Stimulated activated naive CD4-positive, alpha-beta T cell (primary cell): ENCODE results near the gene FRY.

Source experiments
- DNase-seq, 6 experiments: peaks; one replicate each; lab custom pipeline; 2025; lab: John Stamatoyannopoulos, UW

FRY gene

DNA sequence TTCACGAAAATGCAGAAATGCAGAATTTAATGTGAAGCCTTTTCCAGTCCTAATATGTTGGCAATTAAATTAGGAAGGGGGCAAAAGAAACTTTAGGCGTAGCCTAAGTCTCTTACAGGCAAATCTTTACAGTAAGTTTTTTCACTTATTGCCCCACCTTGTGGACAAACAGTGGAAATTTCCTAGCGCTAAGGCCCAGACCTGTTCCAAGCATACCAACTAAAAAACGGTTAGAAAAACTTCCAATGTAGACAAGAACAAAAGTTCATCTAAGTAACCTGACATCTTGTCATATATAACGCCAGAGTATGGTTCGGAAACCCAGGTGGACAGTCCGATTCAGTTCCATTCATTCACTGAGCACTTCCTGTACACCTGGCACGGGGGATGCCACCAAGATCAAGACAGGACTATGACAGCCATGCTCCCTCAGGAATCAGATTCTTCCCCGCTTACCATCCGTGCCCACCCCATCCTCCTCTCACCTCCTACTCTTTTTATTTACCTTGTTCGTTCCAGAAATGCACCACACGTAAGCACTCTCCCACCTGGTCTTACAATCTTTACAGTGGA is 278.6 kb downstream of the FRY start:
- peak in 3 of 6 experiments; percentile 28 to 60 (median 53) for DNase-seq

DNA sequence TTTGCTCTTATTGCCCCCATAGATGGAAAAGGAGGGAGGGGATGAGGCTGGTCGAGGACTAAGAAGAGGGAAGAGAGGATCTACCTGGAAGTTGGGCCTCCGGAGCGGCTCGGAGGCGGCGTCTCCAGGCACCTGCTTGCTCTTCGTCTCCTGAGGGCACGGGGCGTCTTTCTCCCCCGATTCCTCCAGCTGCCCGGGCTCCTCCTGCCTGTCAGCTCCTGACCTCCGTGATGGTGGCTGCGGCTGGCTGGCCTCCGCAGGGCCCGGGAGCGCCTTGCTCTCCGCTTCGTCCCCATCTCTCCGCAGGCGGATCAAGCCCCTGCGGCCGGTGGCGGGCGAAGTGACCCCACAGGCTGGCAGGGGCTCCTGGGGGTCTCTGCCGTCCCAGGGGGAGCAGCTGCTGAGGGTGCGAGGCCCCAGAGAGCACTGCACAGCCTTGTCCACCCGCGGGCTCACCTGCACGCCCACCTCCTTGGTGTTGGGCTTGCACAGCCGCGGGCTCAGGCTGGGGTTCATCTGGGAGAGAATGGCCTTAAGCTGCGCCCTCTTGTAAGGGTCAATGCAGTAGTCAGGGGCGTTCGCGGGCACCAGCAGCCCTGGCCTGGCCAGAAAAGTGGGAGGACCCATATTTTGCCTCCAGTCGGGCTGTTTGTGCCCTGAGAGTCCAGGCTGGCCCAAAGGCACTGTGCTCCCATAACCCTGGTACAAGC is 279.8 kb downstream of the FRY start:
- no peak for DNase-seq

DNA sequence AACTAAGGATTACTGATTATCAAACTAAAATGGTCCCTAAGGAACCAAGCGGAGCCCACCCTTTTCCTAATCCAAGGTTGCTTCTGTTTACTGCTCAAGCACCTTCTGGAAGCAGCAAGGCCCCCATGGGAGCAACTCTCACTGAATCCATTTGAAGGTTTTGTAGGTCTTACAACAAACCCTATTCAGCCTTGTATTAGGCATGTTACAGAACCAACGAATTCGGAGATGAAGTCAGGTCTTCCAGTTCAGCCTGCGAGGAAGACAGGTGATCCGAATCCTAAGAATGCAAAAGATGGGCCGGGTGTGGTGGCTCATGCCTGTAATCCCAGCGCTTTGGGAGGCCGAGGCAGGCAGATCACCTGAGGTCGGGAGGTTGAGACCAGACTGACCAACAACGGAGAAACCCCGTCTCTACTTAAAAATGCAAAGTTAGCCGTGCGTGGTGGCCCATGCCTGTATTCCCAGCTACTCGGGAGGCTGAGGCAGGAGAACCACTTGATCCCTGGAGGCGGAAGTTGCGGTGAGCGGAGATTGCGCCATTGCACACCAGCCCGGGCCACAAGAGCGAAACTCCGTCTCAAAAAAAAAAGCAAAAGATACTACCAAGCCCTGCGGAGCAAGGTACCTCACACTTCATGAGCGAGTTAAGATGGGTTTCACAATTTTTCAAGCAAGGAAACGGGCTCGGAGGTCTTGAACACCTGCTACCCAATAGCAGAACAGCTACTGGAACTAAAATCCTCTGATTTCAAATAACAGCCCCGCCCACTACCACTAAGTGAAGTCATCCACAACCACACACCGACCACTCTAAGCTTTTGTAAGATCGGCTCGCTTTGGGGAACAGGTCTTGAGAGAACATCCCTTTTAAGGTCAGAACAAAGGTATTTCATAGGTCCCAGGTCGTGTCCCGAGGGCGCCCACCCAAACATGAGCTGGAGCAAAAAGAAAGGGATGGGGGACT is 283.0 kb downstream of the FRY start:
- peak in 4 of 6 experiments; percentile 26 to 77 (median 50) for DNase-seq

DNA sequence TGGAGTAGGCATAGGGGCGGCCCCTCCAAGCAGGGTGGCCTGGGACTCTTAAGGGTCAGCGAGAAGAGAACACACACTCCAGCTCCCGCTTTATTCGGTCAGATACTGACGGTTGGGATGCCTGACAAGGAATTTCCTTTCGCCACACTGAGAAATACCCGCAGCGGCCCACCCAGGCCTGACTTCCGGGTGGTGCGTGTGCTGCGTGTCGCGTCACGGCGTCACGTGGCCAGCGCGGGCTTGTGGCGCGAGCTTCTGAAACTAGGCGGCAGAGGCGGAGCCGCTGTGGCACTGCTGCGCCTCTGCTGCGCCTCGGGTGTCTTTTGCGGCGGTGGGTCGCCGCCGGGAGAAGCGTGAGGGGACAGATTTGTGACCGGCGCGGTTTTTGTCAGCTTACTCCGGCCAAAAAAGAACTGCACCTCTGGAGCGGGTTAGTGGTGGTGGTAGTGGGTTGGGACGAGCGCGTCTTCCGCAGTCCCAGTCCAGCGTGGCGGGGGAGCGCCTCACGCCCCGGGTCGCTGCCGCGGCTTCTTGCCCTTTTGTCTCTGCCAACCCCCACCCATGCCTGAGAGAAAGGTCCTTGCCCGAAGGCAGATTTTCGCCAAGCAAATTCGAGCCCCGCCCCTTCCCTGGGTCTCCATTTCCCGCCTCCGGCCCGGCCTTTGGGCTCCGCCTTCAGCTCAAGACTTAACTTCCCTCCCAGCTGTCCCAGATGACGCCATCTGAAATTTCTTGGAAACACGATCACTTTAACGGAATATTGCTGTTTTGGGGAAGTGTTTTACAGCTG is 283.9 kb downstream of the FRY start, which contains the start of the genes BRCA2 and ZAR1L:
Gene BRCA2, plus strand, starts transcription at position 271 of the 790 bp plus-strand sequence. CDS start 953 bp downstream, outside the sequence.
Gene ZAR1L, minus strand, starts transcription at position 126 of the 790 bp plus-strand sequence. CDS start 3,438 bp downstream, outside the sequence.
- DNase-seq, result peak; percentile 76 to 87 (median 82)

DNA sequence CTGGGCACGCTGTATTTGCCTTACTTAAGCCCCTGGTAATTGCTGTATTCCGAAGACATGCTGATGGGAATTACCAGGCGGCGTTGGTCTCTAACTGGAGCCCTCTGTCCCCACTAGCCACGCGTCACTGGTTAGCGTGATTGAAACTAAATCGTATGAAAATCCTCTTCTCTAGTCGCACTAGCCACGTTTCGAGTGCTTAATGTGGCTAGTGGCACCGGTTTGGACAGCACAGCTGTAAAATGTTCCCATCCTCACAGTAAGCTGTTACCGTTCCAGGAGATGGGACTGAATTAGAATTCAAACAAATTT is 284.4 kb downstream of the FRY start:
- peak in 1 of 6 experiments; percentile 20 for DNase-seq

DNA sequence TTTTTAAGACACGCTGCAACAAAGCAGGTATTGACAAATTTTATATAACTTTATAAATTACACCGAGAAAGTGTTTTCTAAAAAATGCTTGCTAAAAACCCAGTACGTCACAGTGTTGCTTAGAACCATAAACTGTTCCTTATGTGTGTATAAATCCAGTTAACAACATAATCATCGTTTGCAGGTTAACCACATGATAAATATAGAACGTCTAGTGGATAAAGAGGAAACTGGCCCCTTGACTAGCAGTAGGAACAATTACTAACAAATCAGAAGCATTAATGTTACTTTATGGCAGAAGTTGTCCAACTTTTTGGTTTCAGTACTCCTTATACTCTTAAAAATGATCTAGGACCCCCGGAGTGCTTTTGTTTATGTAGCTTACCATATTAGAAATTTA is 284.9 kb downstream of the FRY start:
- no peak for DNase-seq

DNA sequence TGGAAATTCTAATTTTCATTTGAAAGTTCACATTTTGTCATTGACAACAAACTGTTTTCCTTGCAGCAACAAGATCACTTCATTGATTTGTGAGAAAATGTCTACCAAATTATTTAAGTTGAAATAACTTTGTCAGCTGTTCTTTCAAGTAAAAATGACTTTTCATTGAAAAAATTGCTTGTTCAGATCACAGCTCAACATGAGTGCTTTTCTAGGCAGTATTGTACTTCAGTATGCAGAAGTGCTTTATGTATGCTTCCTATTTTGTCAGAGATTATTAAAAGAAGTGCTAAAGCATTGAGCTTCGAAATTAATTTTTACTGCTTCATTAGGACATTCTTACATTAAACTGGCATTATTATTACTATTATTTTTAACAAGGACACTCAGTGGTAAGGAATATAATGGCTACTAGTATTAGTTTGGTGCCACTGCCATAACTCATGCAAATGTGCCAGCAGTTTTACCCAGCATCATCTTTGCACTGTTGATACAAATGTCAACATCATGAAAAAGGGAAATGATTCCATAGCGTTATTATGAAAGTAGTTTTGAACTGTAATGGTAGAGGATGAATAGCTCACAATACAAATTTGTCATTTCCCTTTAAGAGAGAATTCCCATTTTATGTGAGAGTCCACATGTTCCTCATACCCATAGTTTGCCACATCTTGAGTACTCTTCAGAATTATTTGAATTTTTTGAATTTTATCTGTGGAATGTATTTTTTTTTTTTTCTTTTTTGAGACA is 286.3 kb downstream of the FRY start:
- no peak for DNase-seq

DNA sequence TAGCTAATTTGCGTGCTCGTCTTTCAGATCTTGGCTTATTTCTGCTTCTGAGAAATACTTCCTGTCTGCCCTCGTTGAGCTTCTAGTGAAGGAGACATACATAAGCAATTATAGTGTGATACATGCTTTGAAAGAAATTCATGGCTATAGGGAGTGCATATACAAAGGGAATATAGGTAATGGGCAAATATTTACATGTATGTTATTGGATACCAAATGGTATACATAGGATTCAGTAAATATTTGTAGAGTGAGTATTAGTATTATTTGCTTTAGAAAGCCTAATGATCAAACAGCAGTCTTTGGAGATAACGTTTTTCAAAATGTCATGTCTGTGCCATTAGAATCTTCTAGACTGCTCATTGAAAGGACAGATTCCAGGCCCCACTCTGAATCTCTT is 289.0 kb downstream of the FRY start:
- DNase-seq, result no peak

DNA sequence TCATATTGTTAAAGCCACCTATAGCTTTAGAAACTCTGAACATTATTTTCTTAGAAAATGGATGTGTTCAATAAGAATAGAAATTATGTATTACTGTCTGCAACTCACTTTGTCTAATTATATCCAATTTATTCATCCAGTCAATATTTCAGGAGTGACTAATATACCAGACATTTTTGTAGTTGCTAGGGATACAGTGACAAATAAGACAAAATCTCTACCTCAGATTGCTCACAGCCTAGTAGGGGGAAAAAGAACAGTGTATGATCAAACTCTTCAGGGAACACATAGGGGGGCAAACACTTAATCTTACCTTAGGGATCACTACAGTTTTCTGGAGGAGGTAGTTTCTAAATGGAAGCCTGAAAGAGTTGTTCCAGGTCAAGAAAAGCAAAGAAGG is 292.3 kb downstream of the FRY start:
- DNase-seq, result peak in 2 of 6 experiments; percentile 3 to 28

DNA sequence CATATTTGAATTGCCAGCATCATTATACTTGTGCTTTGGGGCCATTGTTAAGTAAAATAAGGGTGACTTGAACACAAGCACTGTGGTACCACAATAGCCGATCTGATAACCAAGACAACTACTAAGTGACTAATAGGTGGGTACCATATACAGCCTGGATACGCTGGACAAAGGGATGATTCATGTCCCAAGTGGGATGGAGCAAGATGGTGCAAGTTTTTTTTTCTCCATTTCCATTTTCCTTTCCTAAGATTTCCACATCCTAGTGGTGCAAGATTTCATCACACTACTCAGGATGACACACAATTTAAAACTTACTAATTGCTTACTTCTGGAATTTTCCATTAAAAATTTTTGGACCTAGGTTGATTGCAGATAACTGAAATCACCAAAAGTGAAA is 298.9 kb downstream of the FRY start:
- no peak for DNase-seq

DNA sequence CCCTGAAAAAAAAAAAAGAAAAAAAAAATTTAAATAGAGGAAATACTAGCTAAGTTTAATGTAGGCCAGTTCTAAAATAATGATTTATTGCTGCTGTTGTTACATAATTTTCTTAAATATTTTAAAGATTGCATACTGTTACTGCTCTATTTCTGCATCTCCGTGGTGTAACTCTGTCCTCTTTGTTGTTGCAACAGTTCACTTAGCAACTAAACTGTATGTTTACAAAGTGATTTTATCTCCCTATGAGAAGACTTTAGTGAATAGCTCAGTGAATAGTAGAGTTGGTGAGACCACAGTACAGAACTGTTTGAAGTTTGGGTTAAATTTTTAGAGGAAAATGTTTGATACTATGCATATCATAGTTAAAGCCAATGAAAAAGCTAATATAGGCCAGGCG is 303.1 kb downstream of the FRY start:
- no peak for DNase-seq

DNA sequence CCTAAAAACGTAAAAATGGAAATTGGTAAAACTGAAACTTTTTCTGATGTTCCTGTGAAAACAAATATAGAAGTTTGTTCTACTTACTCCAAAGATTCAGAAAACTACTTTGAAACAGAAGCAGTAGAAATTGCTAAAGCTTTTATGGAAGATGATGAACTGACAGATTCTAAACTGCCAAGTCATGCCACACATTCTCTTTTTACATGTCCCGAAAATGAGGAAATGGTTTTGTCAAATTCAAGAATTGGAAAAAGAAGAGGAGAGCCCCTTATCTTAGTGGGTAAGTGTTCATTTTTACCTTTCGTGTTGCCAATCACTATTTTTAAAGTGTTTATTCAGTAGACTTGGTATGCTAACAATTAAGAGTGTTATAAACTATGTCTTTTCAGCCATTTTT is 309.3 kb downstream of the FRY start:
- DNase-seq, result no peak

DNA sequence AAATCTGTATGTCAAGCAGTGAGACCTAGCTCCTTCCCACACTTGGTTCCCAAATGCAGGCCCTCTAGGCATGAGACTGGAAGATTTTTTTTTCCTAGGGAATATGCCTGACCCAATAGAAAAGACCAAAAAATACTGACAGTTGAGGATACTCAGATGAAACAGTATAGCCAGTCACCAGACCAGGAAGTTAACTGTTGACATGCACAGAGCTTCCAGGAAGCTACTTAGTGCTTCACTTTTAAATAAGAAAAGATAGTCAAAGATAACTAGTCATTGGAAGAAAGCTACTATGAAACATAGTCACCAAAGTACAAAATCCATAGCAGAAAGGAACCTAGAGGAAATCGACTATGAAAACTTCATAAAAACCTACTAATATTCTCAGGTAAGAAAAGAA is 316.1 kb downstream of the FRY start:
- no peak for DNase-seq
